22Rv1 (cell line): ENCODE results near the gene ZNF579.

Experiments used
- H3K27ac ChIP-seq: fragments of 450-650 bp; 2 replicates; pipeline ENCODE4 v1.5.1; 2017
- ZFX ChIP-seq: fragments of 450-650 bp; IDR thresholded peaks from 2 replicates; pipeline ENCODE4 v1.6.1; 2017; ENCODE audit warnings: antibody characterized with exemption, borderline replicate concordance
- TF ChIP-seq, protein P1 (sequence below): fragments of 450-650 bp; IDR thresholded peaks from 2 replicates; pipeline ENCODE4 v1.5.1; 2017; ENCODE audit warnings: mild to moderate bottlenecking

ZNF579 gene

GRCh38 chr19:55546011-55546410 is 34.6 kb downstream of the ZNF579 start:
- no peak overlapping the region for H3K27ac ChIP-seq
- TF ChIP-seq ZFX, result no peak
- TF ChIP-seq, protein P1, sequence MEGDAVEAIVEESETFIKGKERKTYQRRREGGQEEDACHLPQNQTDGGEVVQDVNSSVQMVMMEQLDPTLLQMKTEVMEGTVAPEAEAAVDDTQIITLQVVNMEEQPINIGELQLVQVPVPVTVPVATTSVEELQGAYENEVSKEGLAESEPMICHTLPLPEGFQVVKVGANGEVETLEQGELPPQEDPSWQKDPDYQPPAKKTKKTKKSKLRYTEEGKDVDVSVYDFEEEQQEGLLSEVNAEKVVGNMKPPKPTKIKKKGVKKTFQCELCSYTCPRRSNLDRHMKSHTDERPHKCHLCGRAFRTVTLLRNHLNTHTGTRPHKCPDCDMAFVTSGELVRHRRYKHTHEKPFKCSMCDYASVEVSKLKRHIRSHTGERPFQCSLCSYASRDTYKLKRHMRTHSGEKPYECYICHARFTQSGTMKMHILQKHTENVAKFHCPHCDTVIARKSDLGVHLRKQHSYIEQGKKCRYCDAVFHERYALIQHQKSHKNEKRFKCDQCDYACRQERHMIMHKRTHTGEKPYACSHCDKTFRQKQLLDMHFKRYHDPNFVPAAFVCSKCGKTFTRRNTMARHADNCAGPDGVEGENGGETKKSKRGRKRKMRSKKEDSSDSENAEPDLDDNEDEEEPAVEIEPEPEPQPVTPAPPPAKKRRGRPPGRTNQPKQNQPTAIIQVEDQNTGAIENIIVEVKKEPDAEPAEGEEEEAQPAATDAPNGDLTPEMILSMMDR, result no peak

GRCh38 chr19:55545443-55545842 is 35.2 kb downstream of the ZNF579 start, which contains the start of gene SBK3:
TSS of gene SBK3 (minus strand) at chr19:55545543. CDS start at chr19:55545543, 0 bp downstream.
- no peak within 1 kb of the TSS for H3K27ac ChIP-seq
- TF ChIP-seq ZFX, result no peak
- TF ChIP-seq, protein P1, result no peak

- no peak for TF ChIP-seq ZFX
- TF ChIP-seq, protein P1, result no peak
- H3K27ac ChIP-seq, result no peak overlapping the region
These were observed 35.7 kb downstream of the ZNF579 start for GRCh38 chr19:55544776-55545439.

DNA sequence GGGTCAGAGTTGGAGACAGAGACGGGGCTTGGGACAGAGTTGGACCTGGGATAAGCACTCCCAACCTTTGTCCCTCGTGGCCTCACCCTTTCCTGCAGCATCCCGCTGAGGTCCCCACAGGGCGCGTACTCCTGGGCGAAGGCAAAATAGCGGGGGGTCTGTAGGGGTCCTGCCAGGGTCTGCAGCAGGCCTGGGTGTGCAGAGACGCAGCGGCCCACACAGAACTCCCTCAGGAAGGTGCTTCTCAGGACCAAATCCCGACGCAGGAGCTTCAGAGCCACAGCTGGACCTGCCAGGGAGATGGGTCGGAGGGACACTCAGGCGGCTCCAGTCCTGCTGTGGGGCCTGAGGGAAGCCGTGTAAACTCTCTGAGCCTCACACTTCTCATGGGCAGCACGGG is 36.6 kb downstream of the ZNF579 start:
- TF ChIP-seq, protein P1, result no peak
- no peak for TF ChIP-seq ZFX
- no peak overlapping the region for H3K27ac ChIP-seq

DNA sequence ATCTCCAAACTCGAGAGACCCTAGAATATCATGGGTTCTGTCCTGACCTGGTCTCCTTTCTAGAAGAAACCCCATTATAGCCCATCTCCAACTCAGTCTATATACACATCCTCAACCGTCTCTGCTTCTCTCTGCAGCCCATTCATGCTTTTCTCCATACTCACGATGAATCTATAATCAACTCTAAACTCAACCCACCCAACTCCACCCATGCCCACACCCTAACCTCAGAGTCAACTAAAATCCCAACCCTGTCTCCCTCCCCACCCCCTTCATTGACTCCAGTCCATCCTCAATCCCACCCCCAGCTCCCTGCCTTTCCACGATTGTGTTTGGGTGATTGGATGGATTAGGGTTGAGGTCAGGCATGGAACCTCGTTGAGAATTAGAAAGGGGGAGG is 37.1 kb downstream of the ZNF579 start:
- TF ChIP-seq, protein P1, result no peak
- no peak for TF ChIP-seq ZFX
- H3K27ac ChIP-seq, result no peak overlapping the region

GRCh38 chr19:55542292-55542855 is 38.3 kb downstream of the ZNF579 start:
- TF ChIP-seq, protein P1, result no peak
- TF ChIP-seq ZFX, result no peak
- H3K27ac ChIP-seq, result no peak overlapping the region

DNA sequence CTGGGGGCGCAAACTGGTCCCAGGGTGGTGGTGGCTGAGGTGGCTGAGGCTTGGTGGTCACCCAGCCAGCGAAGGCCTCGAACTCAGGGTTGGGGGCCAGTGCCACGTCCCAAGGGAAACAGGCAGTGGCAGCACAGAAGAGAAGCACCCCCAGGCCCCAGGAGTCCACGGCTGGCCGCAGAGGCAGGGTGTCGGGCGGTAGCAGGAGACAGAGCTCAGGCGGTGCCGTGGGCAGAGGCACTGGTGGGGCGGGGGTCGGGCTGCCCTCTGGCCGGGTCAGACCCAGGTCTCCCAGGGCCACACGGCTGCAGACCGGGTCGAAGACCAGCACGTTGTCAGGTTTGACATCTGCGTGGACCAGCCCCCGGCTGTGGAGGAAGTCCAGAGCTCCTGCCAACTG is 39.6 kb downstream of the ZNF579 start:
- TF ChIP-seq, protein P1, result no peak
- TF ChIP-seq ZFX, result no peak
- H3K27ac ChIP-seq, result no peak overlapping the region
